Measurements from ENCODE around the gene TOMM20L.
A peak's percentile ranks its signal among the peaks of the same experiment; 100 is the strongest.

Gene TOMM20L

DNA sequence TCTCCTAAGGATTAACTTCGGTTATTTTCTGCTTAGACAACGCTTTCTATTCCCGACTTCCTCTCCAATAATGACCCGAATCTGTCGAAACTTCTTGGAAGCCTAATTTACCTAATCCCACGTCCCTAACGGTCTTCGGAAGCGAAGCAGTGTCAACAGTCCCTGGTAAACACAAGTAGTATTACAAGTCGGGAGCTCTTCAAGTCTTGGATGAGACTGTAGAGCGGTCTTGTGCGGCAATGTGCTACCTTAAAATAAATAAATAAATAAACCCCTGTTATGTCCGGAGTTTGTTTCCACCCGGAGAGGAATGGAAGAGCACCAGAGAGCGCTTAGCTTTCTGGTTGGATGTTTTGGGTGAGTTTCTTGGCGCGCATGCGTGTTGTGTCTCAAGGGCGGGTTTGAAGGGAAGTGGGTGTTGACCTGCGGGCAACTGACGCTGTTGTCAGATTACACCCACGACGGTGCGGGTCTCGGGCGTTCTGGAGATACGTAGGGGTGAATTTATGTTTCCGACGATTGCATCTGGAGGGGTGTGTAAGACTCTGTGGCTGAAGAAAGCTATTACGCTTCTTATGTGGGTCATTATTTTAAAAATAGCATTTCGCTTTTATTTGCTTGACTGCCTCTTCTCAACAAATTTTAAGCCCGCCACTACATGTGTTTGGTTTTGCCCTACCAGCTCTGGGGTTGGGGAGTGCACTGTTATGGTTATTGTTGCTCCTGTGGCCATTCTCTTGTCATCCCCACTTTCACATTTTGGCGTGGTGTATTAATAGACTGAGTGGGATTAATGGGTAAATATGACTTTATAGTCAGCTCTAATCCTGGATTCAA, 31.8 kb downstream of the TOMM20L start, which contains the start of the genes KIAA0586 and TIMM9:
Gene KIAA0586 (plus strand): TSS at position 439 of the 837 bp plus-strand sequence. CDS start 546 bp downstream, outside the sequence.
Gene TIMM9 (minus strand): TSS at position 251 of the 837 bp plus-strand sequence. CDS start 15,586 bp downstream, outside the sequence.
- peak; percentile 92 for DNase-seq (ENCODE audit: low read depth)

DNA sequence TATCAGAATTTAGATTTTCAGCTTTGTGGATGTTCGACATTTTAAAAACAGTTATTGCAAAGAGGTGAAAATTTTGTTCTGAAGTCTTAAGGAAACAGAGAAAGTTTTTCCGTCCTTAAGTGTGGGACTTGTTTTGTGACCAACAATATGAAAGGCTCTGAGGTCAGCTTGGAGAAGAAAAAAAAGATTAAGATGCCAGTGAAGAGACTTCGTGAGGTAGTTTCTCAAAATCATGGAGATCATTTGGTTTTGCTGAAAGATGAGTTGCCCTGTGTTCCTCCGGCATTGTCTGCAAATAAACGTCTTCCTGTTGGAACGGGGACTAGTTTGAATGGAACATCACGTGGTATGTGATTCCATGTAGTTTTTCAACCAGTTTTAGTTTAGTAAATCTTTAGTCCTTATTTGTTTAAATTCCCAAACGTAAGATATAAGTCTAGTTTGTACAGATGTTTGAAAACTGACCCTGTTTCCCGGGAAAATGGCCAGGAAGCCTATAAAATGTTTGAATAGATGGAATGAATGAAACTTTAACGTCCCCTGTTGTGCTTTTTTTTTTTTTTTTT, 32.5 kb downstream of the TOMM20L start:
- no peak for DNase-seq (ENCODE audit: low read depth)

DNA sequence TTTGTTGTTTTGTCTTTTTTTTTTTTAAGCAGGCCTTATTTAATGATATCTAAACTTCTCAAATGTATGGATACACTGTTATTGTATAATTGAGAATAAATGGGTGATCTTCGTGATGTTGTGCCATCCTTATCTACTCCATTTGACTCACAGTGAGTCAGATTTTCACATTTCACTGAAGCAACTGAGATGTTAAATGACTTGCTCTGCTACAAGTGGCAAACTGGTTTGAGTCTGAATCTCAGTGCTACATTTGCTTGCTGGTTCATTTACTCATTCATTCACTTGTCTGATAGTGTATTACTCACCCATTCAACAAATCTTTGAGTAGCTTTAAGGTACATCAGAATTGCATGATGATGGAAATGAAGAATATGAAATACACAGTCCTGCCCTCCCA, 34.4 kb downstream of the TOMM20L start:
- DNase-seq (ENCODE audit: low read depth): no peak

DNA sequence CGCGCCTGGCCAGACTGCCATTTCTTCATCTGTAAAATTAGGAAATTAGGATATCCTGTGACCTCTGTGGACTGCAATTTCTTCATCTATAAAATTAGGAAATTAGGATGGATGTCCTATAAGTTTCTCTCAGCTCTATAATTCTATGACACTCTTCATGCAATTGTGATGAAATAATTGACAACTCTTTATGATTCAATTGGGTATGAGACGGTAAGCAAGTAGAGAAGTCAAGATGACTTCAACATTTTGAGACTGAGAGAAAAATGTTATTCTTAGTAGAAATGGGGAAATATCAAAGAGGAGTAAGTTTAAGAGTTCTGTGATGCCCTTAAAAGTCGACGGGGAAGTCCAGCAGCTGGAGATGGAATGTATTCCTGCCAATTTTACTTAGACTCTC, 43.7 kb downstream of the TOMM20L start:
- DNase-seq (ENCODE audit: low read depth): no peak

DNA sequence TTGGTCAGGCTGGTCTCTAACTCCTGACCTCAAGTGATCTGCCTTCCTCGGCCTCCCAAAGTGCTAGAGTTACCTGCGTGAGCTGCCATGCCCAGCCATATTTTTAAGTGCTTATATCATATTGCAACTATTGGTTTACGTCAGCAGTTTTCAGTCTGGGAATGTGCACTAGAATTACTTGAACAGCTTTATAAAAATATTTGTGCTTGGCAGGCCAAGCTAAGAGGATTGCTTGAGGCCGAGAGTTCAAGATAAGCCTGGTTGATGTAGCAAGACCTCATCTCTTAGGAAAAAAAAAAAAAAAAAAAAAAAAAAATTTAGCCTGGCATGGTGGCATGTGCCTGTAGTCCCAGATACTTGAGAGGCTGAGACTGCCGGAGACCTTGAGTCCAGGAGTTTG, 48.9 kb downstream of the TOMM20L start:
- DNase-seq (ENCODE audit: low read depth): no peak

DNA sequence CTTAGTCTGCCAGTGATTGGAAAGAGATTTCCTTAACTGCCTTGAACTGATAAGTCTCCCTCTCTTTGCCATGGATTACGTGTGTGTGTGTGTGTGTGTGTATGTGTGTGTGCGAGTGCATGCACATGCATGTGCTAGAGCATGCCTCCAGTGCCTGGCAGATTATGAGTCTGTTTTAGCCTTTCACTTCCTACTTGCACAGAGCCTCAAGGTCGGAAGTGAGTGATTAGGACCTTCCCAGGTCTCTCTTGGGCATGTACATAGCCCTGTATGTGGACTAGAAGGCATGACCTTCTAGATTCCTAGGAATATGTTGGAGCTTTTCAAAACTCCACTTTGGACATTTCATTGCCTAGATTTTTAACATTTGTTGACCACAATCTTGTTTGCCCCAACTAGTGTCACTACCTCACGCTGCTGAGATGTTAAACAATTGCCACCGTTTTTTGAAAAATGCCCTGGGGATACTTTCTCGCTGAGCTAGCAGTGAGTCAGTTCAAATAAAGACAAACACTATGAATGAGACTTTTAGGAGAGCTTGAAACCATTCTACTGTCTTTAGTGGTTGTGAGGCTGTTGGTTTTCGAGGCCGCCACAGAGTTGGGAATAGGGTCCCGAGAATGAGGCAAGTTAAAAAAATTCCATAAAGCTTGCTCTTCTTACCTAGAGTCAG, 60.0 kb downstream of the TOMM20L start:
- DNase-seq (ENCODE audit: low read depth): no peak

Measured in stimulated activated CD8-positive, alpha-beta memory T cell treated with anti-CD3 and anti-CD28 coated beads, Interleukin-7, amount 100 ng/mL, for 24 hours (primary cell).